ENCODE measurements around the gene ZNF543.

- no peak for TF ChIP-seq REST (IDR thresholded peaks at IDR 0.05; ENCODE audit: insufficient read depth in 1 of 2, low read depth in 2 of 2, low read length in 2 of 2)
- TF ChIP-seq POLR2AphosphoS5 (IDR thresholded peaks at IDR 0.05; ENCODE audit: low read depth, low read length) = no peak
These were observed 35.6 kb downstream of the ZNF543 start for GRCh38 chr19:57355916-57356315.
